GM21526 (cell line): ENCODE measurements around the gene FAM3D.

Experiments
- ATAC-seq: cut with Tn5 transposase; IDR thresholded peaks from one replicate; pipeline ENCODE4 v1.9.1; 2021; ENCODE audit warnings: moderate library complexity; ENCODE audit not compliant: unreplicated experiment, low FRiP score

FAM3D gene

GRCh38 chr3:58604031-58604430 lies 62.5 kb downstream of the FAM3D start:
- no peak for ATAC-seq

DNA sequence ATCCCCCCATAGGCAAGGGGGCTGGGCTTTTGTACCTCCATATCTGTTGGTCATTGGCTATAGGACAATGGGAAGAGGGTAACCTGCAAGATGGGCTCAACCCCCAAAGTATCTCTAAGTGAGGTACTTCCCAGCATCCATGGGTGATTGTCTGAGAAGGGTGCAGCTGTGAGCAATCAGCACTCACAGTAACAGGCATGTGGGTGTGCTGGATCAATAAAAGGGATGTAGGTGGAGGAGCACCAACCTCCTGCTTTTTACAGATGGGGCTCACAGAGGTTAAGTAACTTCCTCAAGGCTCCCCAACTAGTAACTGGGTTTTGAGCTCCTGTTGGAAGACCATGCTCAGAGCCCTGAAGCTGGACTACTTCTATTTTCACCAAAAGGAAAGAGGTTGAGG lies 63.0 kb downstream of the FAM3D start:
- no peak for ATAC-seq

- no peak for ATAC-seq
These were observed 68.7 kb downstream of the FAM3D start for GRCh38 chr3:58597770-58598310.

- no peak for ATAC-seq
These were observed 69.6 kb downstream of the FAM3D start for GRCh38 chr3:58596834-58597518.

DNA sequence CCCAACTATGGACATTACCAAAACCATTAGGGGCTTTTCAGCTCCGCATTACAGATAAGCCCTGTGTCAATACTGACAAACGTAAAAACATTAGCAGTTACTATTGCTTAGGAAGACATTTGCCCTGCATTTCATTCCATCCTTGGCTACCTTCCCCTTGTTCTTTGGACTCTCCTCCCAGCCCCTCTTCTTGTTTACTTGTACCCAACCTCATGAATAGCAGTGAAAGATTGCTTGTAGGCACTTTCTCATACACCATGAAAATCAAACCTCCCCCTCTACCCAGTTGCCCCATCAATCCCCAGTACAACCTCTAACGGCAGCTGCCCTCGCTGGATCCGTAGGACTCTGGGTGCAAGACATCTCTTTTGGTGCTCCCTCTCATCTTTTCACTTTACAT lies 72.5 kb downstream of the FAM3D start:
- ATAC-seq = no peak

- no peak for ATAC-seq
These were observed 74.8 kb downstream of the FAM3D start for GRCh38 chr3:58591517-58592510.

GRCh38 chr3:58588030-58588614 lies 78.5 kb downstream of the FAM3D start:
- no peak for ATAC-seq

DNA sequence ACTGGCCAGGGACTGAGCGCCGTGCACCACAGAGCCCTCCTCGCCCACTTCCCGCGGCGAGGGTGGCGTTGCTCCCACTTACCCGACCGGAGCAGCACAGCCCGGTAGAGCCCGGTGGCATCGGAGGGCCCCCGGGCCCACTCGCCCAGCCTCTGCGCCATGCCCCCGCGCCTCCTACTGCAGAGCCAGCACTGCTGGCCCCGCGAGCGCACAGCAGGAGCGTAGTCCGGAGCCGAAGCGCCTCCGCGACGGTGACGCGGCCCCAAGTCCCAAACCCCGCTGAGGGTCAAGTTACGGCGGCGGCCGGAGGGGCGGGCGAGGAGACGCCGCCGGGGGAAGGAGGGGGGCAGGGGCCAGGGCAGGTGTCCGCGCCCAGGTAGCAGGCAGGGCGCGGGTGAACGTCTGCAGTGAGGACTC lies 79.8 kb downstream of the FAM3D start:
- no peak for ATAC-seq

- ATAC-seq = no peak
These were observed 80.6 kb downstream of the FAM3D start for GRCh38 chr3:58585994-58586393.

DNA sequence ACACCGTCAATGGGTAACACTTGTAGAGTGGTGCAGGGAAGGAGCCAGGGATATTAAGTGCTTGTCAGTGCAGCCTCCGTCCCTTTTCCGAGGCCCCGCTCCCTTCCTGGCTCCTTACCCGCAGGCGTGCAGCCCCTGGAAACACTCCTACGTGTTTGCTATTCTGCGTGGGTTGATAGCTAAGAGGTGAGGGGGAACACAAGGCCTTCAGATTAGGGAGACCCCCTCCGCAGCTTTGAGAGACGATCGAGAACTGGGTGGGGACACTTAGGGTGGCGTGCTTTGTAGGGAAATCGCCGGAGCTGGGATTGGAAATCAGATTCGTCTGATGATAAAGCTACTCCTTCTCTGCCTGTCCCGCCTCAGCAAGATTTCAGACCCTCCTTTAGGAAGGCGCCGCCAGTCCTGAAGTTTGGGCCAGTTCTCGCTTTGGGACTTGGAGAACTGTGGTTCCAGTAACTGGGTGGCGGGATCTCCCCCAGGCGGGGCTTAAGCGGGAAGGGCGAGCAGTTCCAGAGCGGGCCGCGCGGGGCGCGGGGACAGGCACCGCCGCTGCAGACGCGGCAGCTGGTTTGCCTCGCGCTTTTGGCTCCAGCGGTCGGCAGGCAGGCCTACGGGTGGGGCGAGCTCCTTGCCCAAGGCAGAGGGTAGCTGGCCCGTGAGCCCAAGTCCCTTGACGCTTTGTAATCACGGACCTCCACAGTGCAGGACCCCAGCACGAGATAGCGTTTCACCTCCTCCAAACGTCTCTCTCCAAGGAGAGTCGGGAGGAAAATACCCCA lies 81.4 kb downstream of the FAM3D start:
- ATAC-seq = no peak

DNA sequence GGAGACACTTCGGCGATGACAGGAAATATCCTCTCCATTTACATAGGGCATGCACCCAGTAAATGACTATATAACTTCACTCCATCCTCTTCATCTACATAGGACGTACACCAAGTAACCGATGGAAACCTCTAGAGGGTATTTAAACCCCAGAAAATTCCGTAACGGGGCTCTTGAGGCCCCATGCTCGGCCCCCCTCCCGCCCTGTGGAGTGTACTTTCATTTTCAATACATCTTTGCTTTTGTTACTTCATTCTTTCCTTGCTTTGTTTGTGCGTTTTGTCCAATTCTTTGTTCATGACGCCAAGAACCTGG lies 81.9 kb downstream of the FAM3D start:
- no peak for ATAC-seq
